HG03108 (cell line): ENCODE measurements around the gene CDC14A.

ENCODE experiments used
- ATAC-seq: cut with Tn5 transposase; IDR thresholded peaks from one replicate; pipeline ENCODE4 v1.9.1; 2021; ENCODE audit warnings: moderate library complexity; ENCODE audit not compliant: unreplicated experiment

CDC14A gene

GRCh38 chr1:100441651-100442050 is 89.3 kb downstream of the CDC14A start:
- no peak for ATAC-seq

- peak; percentile 82 for ATAC-seq
These were observed 91.7 kb downstream of the CDC14A start for GRCh38 chr1:100443811-100444571.

GRCh38 chr1:100445565-100445964 is 93.3 kb downstream of the CDC14A start:
- ATAC-seq, result no peak

- ATAC-seq, result no peak
These were observed 96.1 kb downstream of the CDC14A start for GRCh38 chr1:100448366-100448765.

- ATAC-seq, result peak; percentile 58
These were observed 97.2 kb downstream of the CDC14A start for GRCh38 chr1:100449477-100449876.

GRCh38 chr1:100452641-100453040 is 100.3 kb downstream of the CDC14A start:
- peak; percentile 56 for ATAC-seq

- no peak for ATAC-seq
These were observed 103.3 kb downstream of the CDC14A start for GRCh38 chr1:100455478-100456072.

GRCh38 chr1:100456880-100457279 is 104.6 kb downstream of the CDC14A start:
- no peak for ATAC-seq

- no peak for ATAC-seq
These were observed 105.4 kb downstream of the CDC14A start for GRCh38 chr1:100457683-100458082.

GRCh38 chr1:100458661-100459357 is 106.5 kb downstream of the CDC14A start:
- ATAC-seq, result no peak

- peak; percentile 84 for ATAC-seq
These were observed 107.2 kb downstream of the CDC14A start for GRCh38 chr1:100459358-100460114.

GRCh38 chr1:100461222-100461621 is 108.9 kb downstream of the CDC14A start:
- no peak for ATAC-seq

GRCh38 chr1:100462326-100463025 is 110.2 kb downstream of the CDC14A start:
- ATAC-seq, result no peak

- ATAC-seq, result peak; percentile 69
These were observed 111.6 kb downstream of the CDC14A start for GRCh38 chr1:100463791-100464424.

GRCh38 chr1:100469578-100469977 is 117.3 kb downstream of the CDC14A start:
- no peak for ATAC-seq

- no peak for ATAC-seq
These were observed 122.5 kb downstream of the CDC14A start for GRCh38 chr1:100474834-100475233.

- no peak for ATAC-seq
These were observed 124.5 kb downstream of the CDC14A start for GRCh38 chr1:100476735-100477290.

GRCh38 chr1:100478816-100479215 is 126.5 kb downstream of the CDC14A start:
- ATAC-seq, result no peak

GRCh38 chr1:100479620-100480338 is 127.5 kb downstream of the CDC14A start:
- no peak for ATAC-seq
